ENCODE results near the gene MYO16.

DNA sequence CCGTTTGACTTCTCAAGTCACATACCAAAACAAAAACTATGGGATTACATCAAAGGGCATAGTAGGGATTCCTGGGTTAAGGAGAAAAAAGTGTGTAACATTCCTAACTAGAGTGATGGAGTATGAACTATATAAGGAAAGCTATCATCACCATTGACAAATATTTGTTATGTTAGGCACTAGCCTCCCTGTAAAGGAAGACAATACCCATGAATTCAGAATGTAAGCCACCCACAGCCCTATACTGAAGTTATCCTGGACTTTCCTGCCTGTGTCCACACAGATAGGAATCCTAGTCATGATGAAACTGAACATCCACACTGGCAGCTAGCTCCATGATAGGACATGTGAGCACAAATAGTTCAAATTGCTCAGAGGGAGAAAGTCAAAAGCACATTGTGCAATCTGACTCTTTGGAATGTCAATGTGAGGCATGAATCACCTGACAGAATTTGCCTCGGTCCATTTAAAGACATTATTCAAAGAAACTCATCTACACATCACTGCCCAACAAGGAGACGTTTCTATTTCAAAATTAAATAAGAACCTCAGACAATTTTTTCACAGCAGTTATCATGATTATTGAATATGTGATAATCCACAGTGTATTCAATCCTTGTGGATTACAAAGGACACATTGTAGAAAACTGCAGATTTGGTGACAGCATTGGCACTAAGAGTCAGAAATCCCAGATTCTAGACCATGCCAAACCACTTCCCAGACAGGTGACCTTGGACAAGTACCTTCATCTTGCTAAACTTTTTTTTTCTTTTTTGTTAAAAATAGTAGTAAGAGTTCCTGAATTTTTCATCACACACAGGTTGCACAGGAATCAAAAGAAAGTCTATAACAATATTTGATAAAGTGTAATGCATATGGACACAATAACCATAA lies 627.7 kb downstream of the MYO16 start:
- TF ChIP-seq, protein P1, sequence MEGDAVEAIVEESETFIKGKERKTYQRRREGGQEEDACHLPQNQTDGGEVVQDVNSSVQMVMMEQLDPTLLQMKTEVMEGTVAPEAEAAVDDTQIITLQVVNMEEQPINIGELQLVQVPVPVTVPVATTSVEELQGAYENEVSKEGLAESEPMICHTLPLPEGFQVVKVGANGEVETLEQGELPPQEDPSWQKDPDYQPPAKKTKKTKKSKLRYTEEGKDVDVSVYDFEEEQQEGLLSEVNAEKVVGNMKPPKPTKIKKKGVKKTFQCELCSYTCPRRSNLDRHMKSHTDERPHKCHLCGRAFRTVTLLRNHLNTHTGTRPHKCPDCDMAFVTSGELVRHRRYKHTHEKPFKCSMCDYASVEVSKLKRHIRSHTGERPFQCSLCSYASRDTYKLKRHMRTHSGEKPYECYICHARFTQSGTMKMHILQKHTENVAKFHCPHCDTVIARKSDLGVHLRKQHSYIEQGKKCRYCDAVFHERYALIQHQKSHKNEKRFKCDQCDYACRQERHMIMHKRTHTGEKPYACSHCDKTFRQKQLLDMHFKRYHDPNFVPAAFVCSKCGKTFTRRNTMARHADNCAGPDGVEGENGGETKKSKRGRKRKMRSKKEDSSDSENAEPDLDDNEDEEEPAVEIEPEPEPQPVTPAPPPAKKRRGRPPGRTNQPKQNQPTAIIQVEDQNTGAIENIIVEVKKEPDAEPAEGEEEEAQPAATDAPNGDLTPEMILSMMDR (IDR thresholded peaks at IDR 0.05), result no peak
- no peak for TF ChIP-seq ZFX (IDR thresholded peaks at IDR 0.05; ENCODE audit: borderline replicate concordance)
